GM12864 (cell line): ENCODE measurements around the gene SPON1.
"Not testable (repeated sequence)": the region's sequence is repeated elsewhere in the genome, so short reads cannot be mapped to it uniquely, and the experiment has no call there.

Experiments
- DNase-seq: peaks from one replicate; pipeline ENCODE4 v3.0.0-alpha.2; 2011; ENCODE audit warnings: low read depth
- H3K4me3 ChIP-seq: 2 replicates; pipeline ENCODE4 v1.5.1; 2011; ENCODE audit warnings: mild to moderate bottlenecking, low read depth, low read length, control low read depth
- CTCF ChIP-seq: IDR thresholded peaks from 2 replicates; pipeline ENCODE4 v1.5.1; 2011; ENCODE audit warnings: low read depth, mild to moderate bottlenecking, moderate library complexity, low read length, control low read depth, inconsistent platforms; ENCODE audit errors: missing control alignments

The SPON1 gene

GRCh38 chr11:13924801-13925327 lies 37.7 kb upstream of the SPON1 start:
- TF ChIP-seq CTCF: no peak

GRCh38 chr11:13926366-13926765 lies 36.2 kb upstream of the SPON1 start:
- not testable (repeated sequence) for DNase-seq, H3K4me3 ChIP-seq

More at GRCh38 chr11:13924801-13925327, 37.7 kb upstream of the SPON1 start:
- DNase-seq: no peak
- no peak overlapping the region for H3K4me3 ChIP-seq

GRCh38 chr11:13926981-13927380 lies 35.5 kb upstream of the SPON1 start:
- no peak for DNase-seq
- no peak for TF ChIP-seq CTCF
- H3K4me3 ChIP-seq: no peak overlapping the region

GRCh38 chr11:13927481-13927880 lies 35.0 kb upstream of the SPON1 start:
- no peak for DNase-seq
- H3K4me3 ChIP-seq: no peak overlapping the region
- TF ChIP-seq CTCF: no peak

- H3K4me3 ChIP-seq: no peak overlapping the region
- no peak for TF ChIP-seq CTCF
- no peak for DNase-seq
These were observed 33.8 kb upstream of the SPON1 start for GRCh38 chr11:13928566-13929251.

GRCh38 chr11:13929395-13929891 lies 33.1 kb upstream of the SPON1 start:
- H3K4me3 ChIP-seq: no peak overlapping the region
- DNase-seq: no peak
- TF ChIP-seq CTCF: no peak

GRCh38 chr11:13931356-13931755 lies 31.2 kb upstream of the SPON1 start:
- H3K4me3 ChIP-seq: no peak overlapping the region
- no peak for DNase-seq
- TF ChIP-seq CTCF: no peak

GRCh38 chr11:13937154-13937553 lies 25.4 kb upstream of the SPON1 start:
- DNase-seq, H3K4me3 ChIP-seq: not testable (repeated sequence)

GRCh38 chr11:13938829-13939228 lies 23.7 kb upstream of the SPON1 start:
- H3K4me3 ChIP-seq, DNase-seq: not testable (repeated sequence)
